ENCODE results near the gene ABLIM2.

Gene ABLIM2

DNA sequence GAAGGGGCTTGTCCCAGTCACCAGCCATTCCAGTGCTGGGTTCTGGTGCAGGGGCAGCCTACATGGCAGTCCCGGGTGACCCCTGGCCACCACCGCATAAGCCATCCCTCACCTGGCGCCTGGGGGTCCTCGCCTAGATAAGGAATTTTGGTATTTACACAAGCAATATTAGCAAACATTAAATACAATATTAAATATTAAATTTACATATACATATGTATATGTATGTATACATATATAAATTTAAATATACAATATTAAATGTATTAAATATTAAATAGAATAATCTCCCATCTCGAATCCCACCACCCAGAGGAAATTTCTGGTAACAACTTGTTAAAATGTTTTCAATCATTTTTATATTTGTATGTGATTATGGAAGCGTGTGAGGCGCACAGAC is 114.4 kb downstream of the ABLIM2 start:
- DNase-seq (ENCODE audit: low read depth in 1 of 2, low spot score in 1 of 2), result no peak
- Histone ChIP-seq H3K27ac (replicated peaks) (no peak overlapping the region), H3K27me3 (ENCODE audit: insufficient read depth, poor library complexity, severe bottlenecking) (no peaks in the 10 kb centered on the region), H3K4me3 (replicated peaks; ENCODE audit: insufficient read depth, low read length) (no peak overlapping the region)
- TF ChIP-seq POLR2AphosphoS5 (IDR thresholded peaks at IDR 0.05; ENCODE audit: low read depth), result no peak
- TF ChIP-seq, protein P1, sequence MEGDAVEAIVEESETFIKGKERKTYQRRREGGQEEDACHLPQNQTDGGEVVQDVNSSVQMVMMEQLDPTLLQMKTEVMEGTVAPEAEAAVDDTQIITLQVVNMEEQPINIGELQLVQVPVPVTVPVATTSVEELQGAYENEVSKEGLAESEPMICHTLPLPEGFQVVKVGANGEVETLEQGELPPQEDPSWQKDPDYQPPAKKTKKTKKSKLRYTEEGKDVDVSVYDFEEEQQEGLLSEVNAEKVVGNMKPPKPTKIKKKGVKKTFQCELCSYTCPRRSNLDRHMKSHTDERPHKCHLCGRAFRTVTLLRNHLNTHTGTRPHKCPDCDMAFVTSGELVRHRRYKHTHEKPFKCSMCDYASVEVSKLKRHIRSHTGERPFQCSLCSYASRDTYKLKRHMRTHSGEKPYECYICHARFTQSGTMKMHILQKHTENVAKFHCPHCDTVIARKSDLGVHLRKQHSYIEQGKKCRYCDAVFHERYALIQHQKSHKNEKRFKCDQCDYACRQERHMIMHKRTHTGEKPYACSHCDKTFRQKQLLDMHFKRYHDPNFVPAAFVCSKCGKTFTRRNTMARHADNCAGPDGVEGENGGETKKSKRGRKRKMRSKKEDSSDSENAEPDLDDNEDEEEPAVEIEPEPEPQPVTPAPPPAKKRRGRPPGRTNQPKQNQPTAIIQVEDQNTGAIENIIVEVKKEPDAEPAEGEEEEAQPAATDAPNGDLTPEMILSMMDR (IDR thresholded peaks at IDR 0.05; ENCODE audit: insufficient read depth, low read length), result no peak
- TF ChIP-seq, protein P2, sequence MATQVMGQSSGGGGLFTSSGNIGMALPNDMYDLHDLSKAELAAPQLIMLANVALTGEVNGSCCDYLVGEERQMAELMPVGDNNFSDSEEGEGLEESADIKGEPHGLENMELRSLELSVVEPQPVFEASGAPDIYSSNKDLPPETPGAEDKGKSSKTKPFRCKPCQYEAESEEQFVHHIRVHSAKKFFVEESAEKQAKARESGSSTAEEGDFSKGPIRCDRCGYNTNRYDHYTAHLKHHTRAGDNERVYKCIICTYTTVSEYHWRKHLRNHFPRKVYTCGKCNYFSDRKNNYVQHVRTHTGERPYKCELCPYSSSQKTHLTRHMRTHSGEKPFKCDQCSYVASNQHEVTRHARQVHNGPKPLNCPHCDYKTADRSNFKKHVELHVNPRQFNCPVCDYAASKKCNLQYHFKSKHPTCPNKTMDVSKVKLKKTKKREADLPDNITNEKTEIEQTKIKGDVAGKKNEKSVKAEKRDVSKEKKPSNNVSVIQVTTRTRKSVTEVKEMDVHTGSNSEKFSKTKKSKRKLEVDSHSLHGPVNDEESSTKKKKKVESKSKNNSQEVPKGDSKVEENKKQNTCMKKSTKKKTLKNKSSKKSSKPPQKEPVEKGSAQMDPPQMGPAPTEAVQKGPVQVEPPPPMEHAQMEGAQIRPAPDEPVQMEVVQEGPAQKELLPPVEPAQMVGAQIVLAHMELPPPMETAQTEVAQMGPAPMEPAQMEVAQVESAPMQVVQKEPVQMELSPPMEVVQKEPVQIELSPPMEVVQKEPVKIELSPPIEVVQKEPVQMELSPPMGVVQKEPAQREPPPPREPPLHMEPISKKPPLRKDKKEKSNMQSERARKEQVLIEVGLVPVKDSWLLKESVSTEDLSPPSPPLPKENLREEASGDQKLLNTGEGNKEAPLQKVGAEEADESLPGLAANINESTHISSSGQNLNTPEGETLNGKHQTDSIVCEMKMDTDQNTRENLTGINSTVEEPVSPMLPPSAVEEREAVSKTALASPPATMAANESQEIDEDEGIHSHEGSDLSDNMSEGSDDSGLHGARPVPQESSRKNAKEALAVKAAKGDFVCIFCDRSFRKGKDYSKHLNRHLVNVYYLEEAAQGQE (IDR thresholded peaks at IDR 0.05; ENCODE audit: insufficient replicate concordance, low read depth), result no peak
- TF ChIP-seq SPI1 (IDR thresholded peaks at IDR 0.05; ENCODE audit: borderline replicate concordance, low read depth), result no peak
- no peak for TF ChIP-seq GABPA (IDR thresholded peaks at IDR 0.05; ENCODE audit: low read depth)

DNA sequence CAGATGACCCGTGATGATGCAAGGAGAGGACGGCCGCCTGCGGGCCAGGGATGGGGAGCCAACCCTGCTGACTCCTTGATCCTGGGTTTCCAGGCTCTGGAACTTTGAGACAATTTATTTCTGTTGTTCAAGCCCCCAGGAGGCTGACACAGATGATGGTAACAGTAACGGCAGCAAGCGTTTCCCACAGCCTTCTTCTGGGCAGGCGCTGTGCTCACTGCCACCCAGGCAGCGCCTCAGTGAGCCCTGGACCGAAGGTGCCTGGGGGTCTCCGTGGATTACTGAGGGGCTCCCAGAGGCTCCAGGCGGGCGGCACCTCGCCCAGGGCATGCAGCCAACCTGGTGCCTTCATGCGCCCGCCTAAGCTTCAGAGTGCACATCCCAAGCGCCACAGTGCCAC is 115.0 kb downstream of the ABLIM2 start:
- no peak for DNase-seq (ENCODE audit: low read depth in 1 of 2, low spot score in 1 of 2)
- Histone ChIP-seq H3K4me3 (replicated peaks; ENCODE audit: insufficient read depth, low read length) (no peak overlapping the region), H3K27me3 (ENCODE audit: insufficient read depth, poor library complexity, severe bottlenecking) (no peaks in the 10 kb centered on the region), H3K27ac (replicated peaks) (no peak overlapping the region)
- TF ChIP-seq SPI1 (IDR thresholded peaks at IDR 0.05; ENCODE audit: borderline replicate concordance, low read depth) (no peak), POLR2AphosphoS5 (IDR thresholded peaks at IDR 0.05; ENCODE audit: low read depth) (no peak), GABPA (IDR thresholded peaks at IDR 0.05; ENCODE audit: low read depth) (no peak)
- TF ChIP-seq, protein P2 (IDR thresholded peaks at IDR 0.05; ENCODE audit: insufficient replicate concordance, low read depth), result no peak
- TF ChIP-seq, protein P1 (IDR thresholded peaks at IDR 0.05; ENCODE audit: insufficient read depth, low read length), result no peak

DNA sequence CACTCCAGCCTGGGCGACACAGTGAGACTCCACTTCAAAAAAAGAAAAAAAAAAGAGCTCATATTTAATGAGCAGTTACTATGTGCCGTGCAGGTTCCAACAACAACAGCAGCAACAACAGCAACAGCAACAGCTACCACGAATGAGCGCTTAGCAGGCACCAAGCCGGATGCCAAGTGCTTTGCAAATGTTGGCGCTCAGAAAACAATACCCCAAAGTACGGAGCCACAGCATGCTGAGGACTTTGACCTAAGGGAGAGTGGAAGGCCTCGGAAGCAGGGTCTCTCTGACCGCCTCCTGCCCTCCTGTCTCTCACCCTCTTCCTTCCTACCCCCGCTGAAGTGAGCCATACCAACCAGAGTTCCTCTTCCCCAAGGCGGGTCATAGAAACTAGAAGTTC is 116.7 kb downstream of the ABLIM2 start:
- no peak overlapping the region for H3K4me3 ChIP-seq (replicated peaks; ENCODE audit: insufficient read depth, low read length)
- no peak for DNase-seq (ENCODE audit: low read depth in 1 of 2, low spot score in 1 of 2)
- no peak for TF ChIP-seq GABPA (IDR thresholded peaks at IDR 0.05; ENCODE audit: low read depth)
- no peak for TF ChIP-seq SPI1 (IDR thresholded peaks at IDR 0.05; ENCODE audit: borderline replicate concordance, low read depth)
- TF ChIP-seq, protein P1 (IDR thresholded peaks at IDR 0.05; ENCODE audit: insufficient read depth, low read length), result no peak
- TF ChIP-seq, protein P2 (IDR thresholded peaks at IDR 0.05; ENCODE audit: insufficient replicate concordance, low read depth), result no peak
- TF ChIP-seq POLR2AphosphoS5 (IDR thresholded peaks at IDR 0.05; ENCODE audit: low read depth), result no peak
- H3K27ac ChIP-seq (replicated peaks), result no peak overlapping the region
- no peaks in the 10 kb centered on the region for H3K27me3 ChIP-seq (ENCODE audit: insufficient read depth, poor library complexity, severe bottlenecking)
